ENCODE measurements around the gene PLCD3.

PLCD3 gene

DNA sequence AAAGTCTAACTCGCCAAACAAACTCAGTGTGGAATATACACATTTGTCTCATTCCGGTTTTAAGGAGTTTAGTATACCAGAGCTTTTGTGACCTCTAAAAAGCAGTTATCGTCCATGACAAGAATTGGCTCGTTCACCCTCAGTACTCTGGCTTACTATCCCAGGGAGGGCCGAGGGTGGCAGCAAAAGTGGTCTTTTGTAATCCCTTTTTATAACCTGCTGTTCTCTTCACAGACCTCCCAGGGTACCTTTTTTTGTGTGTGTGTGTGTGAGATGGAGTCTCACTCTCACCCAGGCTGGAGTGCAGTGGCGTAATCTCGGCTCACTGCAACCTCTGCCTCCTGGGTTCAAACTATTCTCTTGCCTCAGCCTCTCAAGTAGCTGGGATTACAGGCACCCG, 62.3 kb downstream of the PLCD3 start:
- DNase-seq (ENCODE audit: low spot score): no peak

DNA sequence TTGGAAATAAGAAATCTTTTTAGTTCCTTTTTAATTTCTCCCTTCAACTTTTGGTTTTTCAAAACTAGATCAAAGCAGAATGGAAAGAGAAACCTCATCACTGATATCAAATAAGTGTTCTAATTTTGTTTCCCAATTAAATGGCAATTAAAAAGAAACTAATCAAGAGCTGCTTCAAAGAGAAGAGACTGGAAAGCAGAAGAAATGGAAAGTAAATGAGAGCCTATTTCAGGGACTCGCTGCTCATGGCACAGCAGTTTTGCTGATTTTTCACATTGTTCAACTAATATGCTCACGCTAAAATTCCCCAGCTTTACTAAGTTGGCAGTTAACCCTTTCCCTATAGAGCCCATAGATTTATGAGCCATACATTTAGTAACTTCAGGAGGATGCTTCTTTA, 64.7 kb downstream of the PLCD3 start:
- DNase-seq (ENCODE audit: low spot score): no peak

DNA sequence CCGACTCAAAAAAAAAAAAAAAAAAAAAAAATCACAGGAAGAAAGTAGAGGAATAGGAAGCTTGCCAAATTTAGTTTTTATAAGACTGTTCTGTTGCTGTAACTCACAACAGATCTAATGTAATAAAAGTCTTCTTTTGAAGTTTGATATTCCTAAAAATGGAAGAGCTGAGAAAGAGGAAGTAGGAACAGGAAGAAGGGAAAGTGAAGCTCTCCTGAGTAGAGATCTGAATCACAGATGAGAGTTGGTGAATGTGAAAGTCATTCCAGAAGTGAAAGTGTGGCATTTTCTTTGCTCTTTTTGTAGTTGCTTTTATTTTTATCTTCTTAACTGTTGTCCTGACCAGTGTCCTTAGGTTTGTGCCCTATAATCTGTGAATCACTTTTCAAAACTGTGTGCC, 69.1 kb downstream of the PLCD3 start:
- DNase-seq (ENCODE audit: low spot score): no peak

DNA sequence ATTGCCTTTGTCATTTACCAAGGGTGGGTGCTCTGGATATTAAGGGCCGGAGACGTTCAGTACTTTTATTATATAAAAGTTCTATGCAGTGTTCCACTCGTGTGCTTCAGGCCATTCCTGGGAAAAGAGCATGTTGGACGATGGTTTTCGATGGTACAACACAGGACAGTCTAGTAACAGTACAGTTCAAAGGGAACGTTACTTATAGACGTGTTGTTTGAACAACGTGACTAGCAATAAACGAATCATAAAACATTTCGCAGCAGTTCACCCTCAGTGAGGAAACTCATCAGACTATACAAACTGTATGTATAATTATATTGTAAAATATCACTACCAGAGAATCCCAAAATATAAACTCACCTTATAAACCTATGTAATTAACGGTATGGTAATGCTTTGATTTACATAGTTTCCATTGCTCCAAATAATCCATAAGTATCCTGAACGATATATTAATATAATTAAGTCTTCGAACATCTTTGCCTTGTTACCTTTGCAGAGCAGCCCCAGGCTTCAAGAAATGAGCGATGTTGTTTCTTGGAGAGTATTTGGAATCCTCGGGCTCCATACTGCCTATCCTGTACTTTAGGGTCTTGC, 70.6 kb downstream of the PLCD3 start:
- DNase-seq (ENCODE audit: low spot score): no peak

DNA sequence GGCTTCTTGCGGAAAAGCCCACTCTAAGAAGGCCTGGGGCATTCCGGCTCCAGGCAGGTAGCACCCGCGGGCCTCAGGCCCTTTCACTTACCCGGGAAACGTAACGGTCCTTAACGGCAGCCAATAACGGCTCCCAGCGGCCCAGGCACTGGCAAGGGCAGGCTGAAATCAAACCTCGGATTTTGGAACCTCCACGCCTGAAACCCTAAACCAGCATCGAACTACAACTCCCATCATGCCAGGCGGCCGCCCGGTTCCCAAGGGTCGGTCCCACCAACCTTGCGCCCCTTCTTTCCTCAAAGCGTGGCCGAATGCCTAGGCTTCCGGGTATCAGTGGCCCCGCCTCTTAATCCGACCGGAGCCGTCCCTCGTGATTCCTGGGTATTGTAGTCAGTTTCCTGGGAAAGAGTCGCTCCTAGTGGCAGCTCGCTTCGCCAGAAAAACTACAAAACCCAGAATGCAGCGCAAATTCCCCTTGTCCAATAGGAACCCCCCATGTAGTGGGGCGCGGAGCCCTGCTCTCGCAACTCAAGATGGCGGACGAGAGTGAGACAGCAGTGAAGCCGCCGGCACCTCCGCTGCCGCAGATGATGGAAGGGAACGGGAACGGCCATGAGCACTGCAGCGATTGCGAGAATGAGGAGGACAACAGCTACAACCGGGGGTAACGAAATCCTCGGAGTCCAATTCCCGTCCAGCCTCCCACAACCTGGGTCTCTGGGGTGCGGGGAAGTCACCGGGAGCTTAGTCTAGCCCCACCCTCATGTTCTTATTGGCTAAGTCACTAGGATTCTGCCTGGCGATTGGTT, 71.3 kb downstream of the PLCD3 start, which contains the start of gene NMT1:
TSS of gene NMT1 (plus strand) at position 521 of the 809 bp plus-strand sequence. CDS start at position 534, 13 bp downstream.
- peak; percentile 99 for DNase-seq (ENCODE audit: low spot score)

DNA sequence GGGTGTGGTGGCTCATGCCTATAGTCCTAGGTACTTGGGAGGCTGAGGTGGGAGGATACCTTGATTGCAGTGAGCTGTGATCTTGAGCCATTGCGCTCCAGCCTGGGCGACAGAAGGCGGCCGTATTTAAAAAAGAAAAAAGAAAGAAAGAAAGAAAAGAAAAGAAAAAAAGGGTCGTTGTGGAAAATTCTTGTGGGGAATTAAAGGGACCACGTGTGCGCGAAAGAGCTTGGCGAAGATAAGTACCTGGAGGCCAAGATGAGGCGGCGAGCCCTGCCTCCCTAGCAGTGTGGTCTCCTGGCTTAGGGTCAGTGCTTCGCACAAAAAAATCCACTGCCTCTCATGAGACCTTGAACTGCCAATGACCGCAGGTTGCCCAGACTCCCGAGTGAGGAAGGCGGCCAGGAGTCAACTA, 71.9 kb downstream of the PLCD3 start:
- no peak for DNase-seq (ENCODE audit: low spot score)
